HFF-Myc (cell line): ENCODE data around the gene SLC37A3.
A peak's percentile ranks its signal among the peaks of the same experiment; 100 is the strongest.

Experiments used
- DNase-seq: peaks from one replicate; pipeline ENCODE4 v3.0.0-alpha.2; 2011; ENCODE audit warnings: low read depth; ENCODE audit errors: extremely low read depth
- H3K4me3 ChIP-seq: replicated peaks from 2 replicates; pipeline ENCODE4 v1.5.1; 2011; ENCODE audit warnings: low read depth, mild to moderate bottlenecking, control low read depth, low read length
- CTCF ChIP-seq: IDR thresholded peaks from 2 replicates; pipeline ENCODE4 v1.5.1; 2012; ENCODE audit warnings: mild to moderate bottlenecking, low read depth, low read length, control low read depth; ENCODE audit errors: missing control alignments

Gene SLC37A3

GRCh38 chr7:140400381-140400780, 2.1 kb upstream of the SLC37A3 start:
- TF ChIP-seq CTCF: no peak
- no peak for DNase-seq
- no peak overlapping the region for H3K4me3 ChIP-seq

- no peak for DNase-seq
- H3K4me3 ChIP-seq: peak overlapping the region; percentile 92
- no peak for TF ChIP-seq CTCF
Measured at GRCh38 chr7:140398821-140399220, 491 bp upstream of the SLC37A3 start.

GRCh38 chr7:140393756-140394306, 4.5 kb downstream of the SLC37A3 start:
- TF ChIP-seq CTCF: no peak
- no peak overlapping the region for H3K4me3 ChIP-seq
- no peak for DNase-seq

GRCh38 chr7:140391634-140392033, 6.7 kb downstream of the SLC37A3 start:
- TF ChIP-seq CTCF: no peak
- DNase-seq: no peak
- no peak overlapping the region for H3K4me3 ChIP-seq

- no peak for TF ChIP-seq CTCF
- H3K4me3 ChIP-seq: no peak overlapping the region
- DNase-seq: no peak
Measured at GRCh38 chr7:140390466-140391190, 7.7 kb downstream of the SLC37A3 start.

- no peak for DNase-seq
- H3K4me3 ChIP-seq: no peak overlapping the region
- TF ChIP-seq CTCF: no peak
Measured at GRCh38 chr7:140390034-140390433, 8.3 kb downstream of the SLC37A3 start.
